Right forelimb (tissue), 1 donor: Measurements from ENCODE around the gene AKAP12.

ENCODE experiments used
- DNase-seq: peaks from one replicate; pipeline ENCODE4 v3.0.0-alpha.2; 2018

The AKAP12 gene

GRCh38 chr6:151236668-151237401 is 2.9 kb upstream of the AKAP12 start:
- no peak for DNase-seq

DNA sequence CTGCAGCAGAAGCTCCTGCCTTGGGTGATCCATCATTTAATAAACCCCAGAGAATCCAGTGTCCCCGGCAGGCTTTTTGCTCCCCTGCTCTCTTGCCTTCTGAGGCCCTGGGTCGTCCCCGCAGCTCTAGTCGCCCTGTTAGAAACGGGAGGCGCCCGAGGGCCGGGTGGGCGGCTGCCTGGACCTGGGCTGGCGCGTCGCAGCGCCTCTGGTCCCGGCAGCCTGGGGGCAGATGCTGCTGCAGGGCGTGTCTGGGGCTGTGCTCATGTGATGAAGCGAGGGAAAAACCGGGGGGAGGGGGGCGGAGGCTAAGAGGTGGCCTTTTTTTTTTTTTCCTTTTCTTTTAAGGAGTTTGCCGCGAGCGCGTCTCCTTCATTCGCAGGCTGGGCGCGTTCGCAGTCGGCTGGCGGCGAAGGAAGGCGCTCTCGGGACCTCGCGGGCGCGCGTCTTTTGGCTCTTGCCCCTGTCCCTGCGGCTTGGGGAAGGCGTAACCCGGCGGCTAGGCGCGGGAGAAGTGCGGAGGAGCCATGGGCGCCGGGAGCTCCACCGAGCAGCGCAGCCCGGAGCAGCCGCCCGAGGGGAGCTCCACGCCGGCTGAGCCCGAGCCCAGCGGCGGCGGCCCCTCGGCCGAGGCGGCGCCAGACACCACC is 394 bp downstream of the AKAP12 start:
- peak; percentile 84 for DNase-seq

- peak; percentile 73 for DNase-seq
Observed at GRCh38 chr6:151240791-151241642, 1.2 kb downstream of the AKAP12 start.

- no peak for DNase-seq
Observed at GRCh38 chr6:151241853-151242252, 2.1 kb downstream of the AKAP12 start.

GRCh38 chr6:151242420-151242861 is 2.7 kb downstream of the AKAP12 start:
- DNase-seq = no peak

- no peak for DNase-seq
Observed at GRCh38 chr6:151243481-151243880, 3.7 kb downstream of the AKAP12 start.

DNA sequence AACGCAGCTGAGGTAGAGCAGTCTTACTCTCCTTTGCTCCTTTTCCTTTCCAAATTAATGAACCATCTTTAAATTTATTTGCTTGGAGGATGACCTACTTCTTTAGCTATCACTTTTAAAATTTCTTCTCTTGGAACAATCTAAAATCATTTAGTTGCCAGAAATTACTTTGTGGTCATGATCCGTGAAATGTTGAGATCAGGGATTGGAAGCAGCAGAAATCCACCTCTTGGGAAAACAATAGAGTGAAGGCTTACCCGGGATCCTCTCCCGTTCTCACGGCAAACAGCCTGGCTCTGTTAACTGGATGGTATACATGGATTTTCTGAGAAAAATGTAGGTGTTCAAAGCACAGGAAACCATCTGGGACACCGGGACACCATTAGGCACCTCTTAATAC is 7.7 kb downstream of the AKAP12 start:
- DNase-seq = no peak

DNA sequence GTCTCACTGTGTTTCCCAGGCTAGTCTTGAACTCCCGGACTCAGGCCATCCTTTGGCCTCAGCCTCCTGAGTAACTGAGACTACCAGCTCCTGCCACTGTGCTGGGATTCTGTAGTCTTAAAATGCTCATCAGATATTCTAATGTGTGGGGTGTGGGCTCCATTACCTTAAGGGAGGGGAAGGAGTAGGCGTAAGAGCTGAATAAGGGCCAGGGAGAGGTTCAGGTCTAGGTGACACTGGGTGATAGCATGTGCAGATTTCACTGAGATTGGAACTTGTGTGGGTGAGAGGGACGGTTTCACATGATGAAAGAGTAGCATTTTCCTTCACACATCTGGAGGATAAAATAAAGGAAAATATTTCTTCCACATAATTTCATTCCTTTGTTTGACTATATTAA is 8.5 kb downstream of the AKAP12 start:
- DNase-seq = no peak

DNA sequence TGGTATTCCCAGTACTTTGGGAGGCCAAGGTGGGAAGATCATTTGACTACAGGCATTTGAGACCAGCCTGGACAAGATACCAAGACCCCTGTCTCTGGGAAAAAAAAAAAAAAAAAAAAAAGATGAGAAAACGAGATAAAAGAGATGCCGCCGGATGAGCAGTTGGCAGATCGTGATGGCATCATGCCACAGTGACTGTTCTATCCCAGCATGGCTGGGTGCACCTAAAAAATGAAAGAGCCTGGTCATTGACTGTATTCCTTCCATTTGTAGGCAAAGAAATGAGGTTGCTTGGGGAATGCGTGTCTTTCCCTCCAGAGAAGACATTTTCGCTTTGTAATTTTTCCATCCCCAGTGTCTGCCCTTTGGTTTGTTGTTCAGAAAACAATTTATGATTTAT is 12.9 kb downstream of the AKAP12 start:
- no peak for DNase-seq

- DNase-seq = no peak
Observed at GRCh38 chr6:151254451-151255081, 14.8 kb downstream of the AKAP12 start.

DNA sequence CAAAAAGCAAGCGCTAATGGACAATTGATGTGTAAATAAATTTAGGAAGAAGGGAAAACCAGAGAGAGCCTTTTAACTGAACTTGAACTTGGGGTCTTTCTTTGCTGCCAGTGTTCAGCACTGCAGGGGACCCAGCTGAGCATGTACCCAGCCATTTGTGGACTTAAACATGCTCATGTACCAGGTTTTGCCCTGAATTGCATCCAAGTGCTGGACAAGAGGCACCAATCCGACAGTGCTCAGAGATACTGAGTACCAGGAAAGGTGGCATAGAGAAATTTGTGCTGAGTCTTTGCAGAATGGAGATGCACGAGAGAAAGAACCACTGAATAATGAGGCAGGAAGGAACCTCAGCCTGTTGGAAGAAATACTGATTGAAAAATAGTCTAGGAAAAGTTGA is 16.0 kb downstream of the AKAP12 start:
- no peak for DNase-seq

GRCh38 chr6:151257985-151258445 is 18.2 kb downstream of the AKAP12 start:
- DNase-seq = peak; percentile 47

DNA sequence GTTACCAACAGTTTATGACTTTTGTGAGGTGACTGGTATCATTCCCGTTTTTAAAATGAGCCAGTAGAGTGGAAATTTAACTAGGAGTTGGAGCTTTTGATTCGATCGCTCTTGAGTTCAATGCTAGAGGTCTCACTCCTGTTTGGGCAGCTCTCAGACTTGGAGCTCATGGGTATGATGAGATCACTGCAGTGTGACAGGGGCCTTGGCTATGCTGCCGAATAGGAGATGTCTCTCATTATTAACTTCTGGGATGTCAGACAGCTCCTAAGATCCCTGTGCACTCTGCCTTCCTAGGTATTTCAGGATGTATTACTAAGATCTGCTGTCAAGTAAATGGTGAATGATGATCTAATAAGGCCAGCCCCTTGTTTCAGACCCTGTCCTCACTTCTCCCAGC is 20.4 kb downstream of the AKAP12 start:
- no peak for DNase-seq

DNA sequence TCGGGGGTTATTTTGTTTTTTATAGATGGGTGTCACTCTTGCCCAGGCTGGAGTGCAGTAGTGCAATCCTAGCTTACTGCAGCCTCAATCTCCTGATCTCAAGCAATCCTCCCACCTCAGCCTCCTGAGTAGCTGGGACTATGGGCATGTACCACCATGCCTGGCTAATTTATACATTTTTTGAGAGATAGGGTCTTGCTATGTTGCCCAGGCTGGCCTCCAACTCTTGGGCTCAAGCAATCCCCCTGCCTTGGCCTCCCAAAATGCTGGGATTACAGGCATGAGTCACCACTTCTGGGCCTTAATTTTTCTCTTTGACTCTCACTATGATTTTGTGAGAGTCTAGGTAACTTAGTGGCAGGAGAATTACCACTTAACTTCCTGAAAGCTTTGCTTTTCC is 23.3 kb downstream of the AKAP12 start:
- DNase-seq = no peak

- peak; percentile 68 for DNase-seq
Observed at GRCh38 chr6:151263967-151264366, 24.2 kb downstream of the AKAP12 start.

GRCh38 chr6:151265282-151265681 is 25.5 kb downstream of the AKAP12 start:
- no peak for DNase-seq

- DNase-seq = no peak
Observed at GRCh38 chr6:151269321-151269995, 29.7 kb downstream of the AKAP12 start.

GRCh38 chr6:151275121-151275520 is 35.4 kb downstream of the AKAP12 start:
- no peak for DNase-seq

DNA sequence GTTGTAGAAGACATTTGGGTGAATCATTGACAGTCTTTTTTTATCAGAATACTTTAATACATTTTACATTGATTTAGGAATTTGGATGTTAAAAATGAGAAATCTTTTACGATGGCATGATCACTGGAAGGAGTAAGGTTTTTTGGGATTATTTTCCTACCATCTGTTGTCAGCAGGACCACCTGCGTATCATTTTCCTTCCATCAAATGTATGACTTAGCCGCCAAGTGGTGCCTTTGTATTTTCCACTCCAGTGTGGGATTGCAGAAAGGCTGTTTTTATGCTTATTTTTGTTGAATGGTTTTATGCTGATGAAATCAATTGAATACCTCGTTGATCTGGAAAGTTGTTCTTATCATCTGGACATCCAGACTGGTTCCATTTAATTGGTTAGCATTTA is 35.8 kb downstream of the AKAP12 start:
- no peak for DNase-seq

DNA sequence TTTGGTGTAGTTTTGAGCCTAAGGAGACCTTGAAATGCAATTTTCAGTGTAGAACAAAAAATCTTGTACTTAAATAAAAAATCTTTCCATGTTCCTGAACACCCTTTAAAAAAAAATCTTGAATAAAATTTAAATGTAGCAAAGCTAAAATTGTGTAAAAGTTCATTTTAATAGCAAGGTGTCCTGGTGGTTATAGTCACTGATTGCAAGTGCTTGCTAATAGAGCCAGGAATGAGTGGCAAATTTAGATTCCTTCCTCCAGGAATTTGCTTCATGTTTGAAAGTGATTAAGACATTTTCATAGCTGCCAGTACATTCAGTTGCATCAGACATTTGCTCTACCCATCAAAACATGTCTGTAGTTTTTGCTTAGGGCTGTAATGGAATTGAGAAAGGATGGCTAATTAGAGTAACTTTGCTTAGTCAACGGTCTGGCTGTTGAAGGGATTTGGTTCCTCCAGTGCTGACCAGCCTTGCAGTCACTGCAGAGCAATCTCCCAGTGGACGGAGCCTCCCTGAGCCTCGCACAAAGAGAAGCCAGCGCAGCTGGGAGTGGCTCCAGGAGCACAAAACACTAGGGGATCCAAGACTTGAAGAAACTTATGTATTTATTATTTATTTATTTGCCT is 36.5 kb downstream of the AKAP12 start:
- DNase-seq = no peak

- no peak for DNase-seq
Observed at GRCh38 chr6:151279891-151280290, 40.1 kb downstream of the AKAP12 start.

DNA sequence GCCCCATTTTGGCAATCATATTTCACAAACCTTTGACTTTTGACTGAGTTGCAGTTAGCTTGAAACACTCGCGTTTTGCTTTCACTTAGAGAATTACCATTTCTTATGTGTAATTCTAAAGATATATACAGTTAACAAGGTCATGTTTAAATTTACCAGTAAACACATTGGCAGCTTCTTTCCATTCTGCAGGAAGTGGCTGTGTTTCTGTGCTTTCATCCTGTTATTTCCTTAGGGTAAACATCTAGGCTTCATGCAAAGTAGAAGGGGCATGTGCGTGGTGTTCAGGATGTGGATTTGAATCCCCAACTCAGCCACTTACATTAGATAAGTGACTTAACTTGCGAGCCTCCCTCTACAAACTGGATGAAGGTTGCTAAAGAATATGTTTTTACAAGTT is 41.1 kb downstream of the AKAP12 start:
- DNase-seq = no peak
